Ishikawa (cell line): ENCODE data around the gene GM2A.

Experiments
- CEBPB ChIP-seq: IDR thresholded peaks from 2 replicates; pipeline ENCODE4 v1.6.1; 2012
- CREB1 ChIP-seq: IDR thresholded peaks from 2 replicates; pipeline ENCODE4 v1.6.1; 2012; ENCODE audit warnings: low read depth
- EGR1 ChIP-seq: IDR thresholded peaks from 2 replicates; pipeline ENCODE4 v1.6.1; 2012
- EP300 ChIP-seq: IDR thresholded peaks from 2 replicates; pipeline ENCODE4 v1.6.1; 2012; ENCODE audit warnings: borderline replicate concordance
- FOXM1 ChIP-seq: IDR thresholded peaks from 2 replicates; pipeline ENCODE4 v1.6.1; 2012; ENCODE audit warnings: low read depth, borderline replicate concordance
- NFIC ChIP-seq: IDR thresholded peaks from 2 replicates; pipeline ENCODE4 v1.6.1; 2012
- RAD21 ChIP-seq: IDR thresholded peaks from 2 replicates; pipeline ENCODE4 v1.6.1; 2012; ENCODE audit warnings: low read depth
- TAF1 ChIP-seq: IDR thresholded peaks from 2 replicates; pipeline ENCODE4 v1.6.1; 2012; ENCODE audit warnings: low read depth, mild to moderate bottlenecking
- TCF12 ChIP-seq: IDR thresholded peaks from 2 replicates; pipeline ENCODE4 v1.6.1; 2012; ENCODE audit warnings: low read depth
- TEAD4 ChIP-seq: IDR thresholded peaks from 2 replicates; pipeline ENCODE4 v1.6.1; 2012
- YY1 ChIP-seq: IDR thresholded peaks from 2 replicates; pipeline ENCODE4 v1.6.1; 2012; ENCODE audit warnings: low read depth
- ZBTB7A ChIP-seq: IDR thresholded peaks from 2 replicates; pipeline ENCODE4 v1.6.1; 2012; ENCODE audit warnings: low read depth
- TF ChIP-seq, protein P1 (sequence below): IDR thresholded peaks from 2 replicates; pipeline ENCODE4 v1.6.1; 2012
- TF ChIP-seq, protein P2 (sequence below): IDR thresholded peaks from 2 replicates; pipeline ENCODE4 v1.6.1; 2012
- TF ChIP-seq, protein P3 (sequence below): IDR thresholded peaks from 2 replicates; pipeline ENCODE4 v1.6.1; 2012; ENCODE audit warnings: low read depth, mild to moderate bottlenecking

GM2A gene

DNA sequence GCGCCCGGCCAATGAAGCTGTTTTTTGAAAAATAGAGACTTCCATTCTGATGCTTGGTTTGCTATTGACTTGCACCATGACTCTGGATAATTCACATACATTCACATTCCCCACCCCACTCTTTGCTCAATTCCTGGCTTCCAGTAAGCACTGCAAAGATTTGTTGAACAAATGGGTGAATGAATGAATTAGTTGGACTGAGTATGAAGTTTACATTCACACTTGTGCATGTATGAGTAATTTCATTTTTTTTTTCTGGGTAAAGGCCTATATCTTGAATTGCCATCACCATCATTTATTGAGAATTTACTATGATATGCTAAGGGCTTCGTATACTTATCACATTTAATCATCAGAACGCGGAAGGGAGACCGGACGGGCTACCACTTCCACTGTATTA lies 15.3 kb upstream of the GM2A start:
- TF ChIP-seq RAD21 = no peak
- TF ChIP-seq, protein P1, sequence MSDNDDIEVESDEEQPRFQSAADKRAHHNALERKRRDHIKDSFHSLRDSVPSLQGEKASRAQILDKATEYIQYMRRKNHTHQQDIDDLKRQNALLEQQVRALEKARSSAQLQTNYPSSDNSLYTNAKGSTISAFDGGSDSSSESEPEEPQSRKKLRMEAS = no peak
- TF ChIP-seq TCF12 = no peak
- no peak for TF ChIP-seq EP300
- TF ChIP-seq, protein P2, sequence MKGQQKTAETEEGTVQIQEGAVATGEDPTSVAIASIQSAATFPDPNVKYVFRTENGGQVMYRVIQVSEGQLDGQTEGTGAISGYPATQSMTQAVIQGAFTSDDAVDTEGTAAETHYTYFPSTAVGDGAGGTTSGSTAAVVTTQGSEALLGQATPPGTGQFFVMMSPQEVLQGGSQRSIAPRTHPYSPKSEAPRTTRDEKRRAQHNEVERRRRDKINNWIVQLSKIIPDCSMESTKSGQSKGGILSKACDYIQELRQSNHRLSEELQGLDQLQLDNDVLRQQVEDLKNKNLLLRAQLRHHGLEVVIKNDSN = no peak
- TF ChIP-seq TAF1 = no peak
- TF ChIP-seq EGR1 = no peak
- TF ChIP-seq ZBTB7A = no peak

DNA sequence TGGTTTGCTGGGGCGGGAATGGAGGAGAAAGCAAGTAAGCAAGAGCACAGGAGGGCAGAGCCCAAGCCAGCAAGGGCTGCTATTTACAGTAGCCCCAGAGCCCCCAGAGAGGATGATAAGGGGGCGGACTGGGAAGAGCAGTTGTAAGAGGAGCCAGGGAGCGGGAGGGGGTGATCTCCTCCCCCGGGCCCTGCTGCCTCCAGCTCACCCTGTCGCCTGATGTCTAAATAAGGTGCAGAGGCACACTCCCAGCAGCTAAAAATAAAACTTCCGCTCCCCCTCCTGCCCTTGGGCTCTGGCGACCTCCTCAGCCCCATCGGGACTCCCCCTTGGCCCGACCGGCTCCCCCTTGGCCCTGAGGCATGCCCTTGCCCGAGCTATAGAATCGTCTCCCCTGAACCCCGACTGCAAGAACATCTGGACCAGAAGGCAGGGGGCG lies 14.7 kb upstream of the GM2A start:
- TF ChIP-seq, protein P3, sequence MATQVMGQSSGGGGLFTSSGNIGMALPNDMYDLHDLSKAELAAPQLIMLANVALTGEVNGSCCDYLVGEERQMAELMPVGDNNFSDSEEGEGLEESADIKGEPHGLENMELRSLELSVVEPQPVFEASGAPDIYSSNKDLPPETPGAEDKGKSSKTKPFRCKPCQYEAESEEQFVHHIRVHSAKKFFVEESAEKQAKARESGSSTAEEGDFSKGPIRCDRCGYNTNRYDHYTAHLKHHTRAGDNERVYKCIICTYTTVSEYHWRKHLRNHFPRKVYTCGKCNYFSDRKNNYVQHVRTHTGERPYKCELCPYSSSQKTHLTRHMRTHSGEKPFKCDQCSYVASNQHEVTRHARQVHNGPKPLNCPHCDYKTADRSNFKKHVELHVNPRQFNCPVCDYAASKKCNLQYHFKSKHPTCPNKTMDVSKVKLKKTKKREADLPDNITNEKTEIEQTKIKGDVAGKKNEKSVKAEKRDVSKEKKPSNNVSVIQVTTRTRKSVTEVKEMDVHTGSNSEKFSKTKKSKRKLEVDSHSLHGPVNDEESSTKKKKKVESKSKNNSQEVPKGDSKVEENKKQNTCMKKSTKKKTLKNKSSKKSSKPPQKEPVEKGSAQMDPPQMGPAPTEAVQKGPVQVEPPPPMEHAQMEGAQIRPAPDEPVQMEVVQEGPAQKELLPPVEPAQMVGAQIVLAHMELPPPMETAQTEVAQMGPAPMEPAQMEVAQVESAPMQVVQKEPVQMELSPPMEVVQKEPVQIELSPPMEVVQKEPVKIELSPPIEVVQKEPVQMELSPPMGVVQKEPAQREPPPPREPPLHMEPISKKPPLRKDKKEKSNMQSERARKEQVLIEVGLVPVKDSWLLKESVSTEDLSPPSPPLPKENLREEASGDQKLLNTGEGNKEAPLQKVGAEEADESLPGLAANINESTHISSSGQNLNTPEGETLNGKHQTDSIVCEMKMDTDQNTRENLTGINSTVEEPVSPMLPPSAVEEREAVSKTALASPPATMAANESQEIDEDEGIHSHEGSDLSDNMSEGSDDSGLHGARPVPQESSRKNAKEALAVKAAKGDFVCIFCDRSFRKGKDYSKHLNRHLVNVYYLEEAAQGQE = no peak

DNA sequence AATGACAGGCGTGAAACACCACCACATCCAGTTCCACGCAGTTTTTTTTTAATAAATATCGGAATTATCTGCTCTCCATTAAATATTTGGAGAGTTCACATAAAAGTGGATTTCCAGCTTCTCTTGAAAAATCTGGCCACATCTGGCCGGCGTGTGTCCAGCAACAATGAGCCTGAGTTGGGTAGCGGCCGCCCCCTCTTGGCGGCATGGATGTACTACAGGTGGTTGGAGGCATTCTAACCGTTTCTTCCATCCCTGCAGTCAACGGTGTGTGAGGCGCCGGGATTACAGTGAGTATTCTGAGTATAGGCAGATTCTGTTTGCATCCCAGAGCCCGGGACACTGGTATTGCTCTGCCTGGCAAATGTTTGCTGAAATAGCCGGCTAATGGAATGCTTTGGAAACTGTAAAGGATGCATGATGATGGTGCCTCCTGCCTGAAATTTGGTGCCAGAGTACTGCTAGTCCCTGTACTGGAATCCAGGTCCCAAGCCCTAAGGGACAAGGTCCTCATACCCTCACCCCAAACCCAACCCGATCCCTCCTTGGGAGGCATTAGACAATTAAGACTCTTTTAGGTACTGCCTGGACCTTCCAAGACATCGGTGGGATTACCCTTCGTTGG lies 13.6 kb upstream of the GM2A start:
- TF ChIP-seq FOXM1 (no peak), RAD21 (peak; percentile 88), EGR1 (no peak), YY1 (no peak)

DNA sequence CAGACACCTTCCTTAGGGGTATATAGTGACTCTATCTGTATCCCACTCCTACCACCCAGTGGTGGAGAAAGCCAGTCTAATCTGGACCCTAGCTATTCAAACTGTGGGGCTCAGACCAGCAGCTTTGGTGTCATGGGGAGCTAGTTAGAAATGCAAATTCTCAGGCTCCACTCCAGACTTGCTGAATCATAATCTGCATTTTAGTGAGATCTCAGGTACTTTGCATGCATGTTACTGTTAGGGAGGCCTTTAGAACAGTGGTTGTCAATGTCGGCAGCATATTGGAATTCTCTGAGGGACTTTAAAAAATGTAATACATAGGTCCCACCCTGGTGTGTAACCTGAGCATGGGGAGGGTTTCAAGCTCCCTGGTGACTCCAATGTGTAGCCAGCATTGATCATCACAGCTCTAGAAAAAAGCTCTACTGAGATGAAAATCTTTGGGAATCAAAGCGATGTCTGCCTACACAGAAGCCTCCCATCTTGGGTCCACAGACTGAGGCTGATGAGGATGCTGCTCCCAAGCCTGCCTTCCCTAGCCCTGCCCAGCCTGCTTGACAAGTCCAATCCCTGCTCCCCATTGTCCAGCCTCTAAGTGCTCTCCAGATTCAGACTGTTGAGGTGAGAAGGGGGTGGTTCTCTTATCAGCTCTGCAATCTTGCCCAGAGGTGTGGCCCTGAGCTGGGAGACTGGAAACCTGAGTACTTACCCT lies 11.9 kb upstream of the GM2A start:
- TF ChIP-seq TEAD4 (no peak), YY1 (no peak), NFIC (no peak), TAF1 (no peak), CREB1 (no peak), TCF12 (no peak), RAD21 (no peak), EGR1 (no peak), EP300 (no peak), ZBTB7A (no peak), CEBPB (no peak), FOXM1 (no peak)
- TF ChIP-seq, protein P1 = no peak
- TF ChIP-seq, protein P2 = no peak
- TF ChIP-seq, protein P3 = no peak

DNA sequence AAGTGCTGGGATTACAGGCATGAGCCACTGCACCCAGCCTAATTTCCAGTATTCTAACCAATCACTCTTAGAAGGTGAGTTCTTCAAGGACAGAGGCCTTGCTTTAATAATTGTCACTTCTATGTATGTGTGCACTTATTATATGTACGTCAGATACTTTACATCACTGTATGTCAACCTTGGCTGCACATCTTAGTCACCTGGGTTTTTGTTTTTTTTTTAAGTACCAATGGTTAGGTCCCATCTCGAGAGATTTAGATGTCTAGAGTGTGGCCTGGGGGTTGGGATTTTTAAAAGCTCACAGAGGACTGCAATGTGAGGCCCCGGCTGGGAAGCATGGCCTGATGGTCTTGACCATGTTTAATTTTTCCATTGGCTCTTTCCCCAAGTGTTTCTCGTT lies 9.9 kb upstream of the GM2A start:
- TF ChIP-seq RAD21 (no peak), CREB1 (no peak), TEAD4 (no peak), TAF1 (no peak), EP300 (no peak), NFIC (no peak), CEBPB (no peak), ZBTB7A (no peak), TCF12 (no peak), EGR1 (no peak), YY1 (no peak), FOXM1 (no peak)
- TF ChIP-seq, protein P1 = no peak
- TF ChIP-seq, protein P3 = no peak
- TF ChIP-seq, protein P2 = no peak
